Heart left ventricle (tissue), 13 donors: ENCODE results near the gene SKA2.

Source experiments
- CTCF ChIP-seq, 12 donors: fragments of 200-600 bp; sonication (generic) in 4 of 12; IDR thresholded peaks; one replicate each; pipeline versions ENCODE4 v1.5.0 to v1.8.0; 2018 to 2022; ENCODE audit warnings: antibody characterized with exemption in 12 of 12, mild to moderate bottlenecking in 5 of 12
- POLR2A ChIP-seq, 2 donors: fragments of 450-650 bp; IDR thresholded peaks; one replicate each; pipeline ENCODE4 v1.6.1; 2017; ENCODE audit warnings: antibody characterized with exemption in 2 of 2, mild to moderate bottlenecking in 2 of 2, moderate library complexity in 2 of 2
- donor health status: ischemic (EF 13 %, LVEDD 7.1; RV severe dilation, severe dysfunction).
- donor health status: DM: no; HTN: yes; CAD: no.
- donor health status: DM: no; HTN: no; CAD: no.
- donor health status: ischemic (EF 25% LVEDD 6.9; RV normal size, moderate dysfunction).
- donor health status: ischemic (EF 25% LVEDD 5.7; RV mildly dilated, moderate dysfunction).
- donor health status: ischemic (EF 35%, LVEDD 5.7; RV mildly dilated, moderate dysfunction).
- donor health status: nonischemic (EF 11% LVEDD 7.7; RV severe dilation, severe dysfunction).
- donor health status: DM: yes; HTN: yes; CAD: no.
- donor health status: PGD.
- donor health status: ischemic (EF 29% LVEDD 5.4; RV normal size, mild dysfunction).
- donor health status: nonischemic (EF 23%, LVEDD 6.1; RV moderate dilation, normal function).

- TF ChIP-seq POLR2A (IDR thresholded peaks at IDR 0.05) (no peak), CTCF (IDR thresholded peaks at IDR 0.05) (no peak)
These were observed 5.4 kb upstream of the SKA2 start for GRCh38 chr17:59160157-59161025.
